SK-N-SH (cell line): Measurements from ENCODE around the gene RPL11.

Source experiments
- MXI1 ChIP-seq: IDR thresholded peaks from 2 replicates; pipeline ENCODE4 v1.6.1; 2012; ENCODE audit warnings: mild to moderate bottlenecking, low read depth, low read length, improper control_type of control experiment
- NRF1 ChIP-seq: IDR thresholded peaks from 2 replicates; pipeline ENCODE4 v1.6.1; 2012; ENCODE audit warnings: low read depth, mild to moderate bottlenecking, low read length
- REST ChIP-seq: IDR thresholded peaks from 2 replicates; pipeline ENCODE4 v1.6.1; 2012; ENCODE audit warnings: mild to moderate bottlenecking, low read depth, low read length, moderate library complexity
- TF ChIP-seq, protein P1 (sequence below): fragments of 200-600 bp; sonication (generic); IDR thresholded peaks from 2 replicates; pipeline ENCODE4 v1.6.1; 2017; ENCODE audit warnings: antibody characterized with exemption, mild to moderate bottlenecking, moderate library complexity

GRCh38 chr1:23719162-23719820 is 27.7 kb downstream of the RPL11 start:
- TF ChIP-seq, protein P1, sequence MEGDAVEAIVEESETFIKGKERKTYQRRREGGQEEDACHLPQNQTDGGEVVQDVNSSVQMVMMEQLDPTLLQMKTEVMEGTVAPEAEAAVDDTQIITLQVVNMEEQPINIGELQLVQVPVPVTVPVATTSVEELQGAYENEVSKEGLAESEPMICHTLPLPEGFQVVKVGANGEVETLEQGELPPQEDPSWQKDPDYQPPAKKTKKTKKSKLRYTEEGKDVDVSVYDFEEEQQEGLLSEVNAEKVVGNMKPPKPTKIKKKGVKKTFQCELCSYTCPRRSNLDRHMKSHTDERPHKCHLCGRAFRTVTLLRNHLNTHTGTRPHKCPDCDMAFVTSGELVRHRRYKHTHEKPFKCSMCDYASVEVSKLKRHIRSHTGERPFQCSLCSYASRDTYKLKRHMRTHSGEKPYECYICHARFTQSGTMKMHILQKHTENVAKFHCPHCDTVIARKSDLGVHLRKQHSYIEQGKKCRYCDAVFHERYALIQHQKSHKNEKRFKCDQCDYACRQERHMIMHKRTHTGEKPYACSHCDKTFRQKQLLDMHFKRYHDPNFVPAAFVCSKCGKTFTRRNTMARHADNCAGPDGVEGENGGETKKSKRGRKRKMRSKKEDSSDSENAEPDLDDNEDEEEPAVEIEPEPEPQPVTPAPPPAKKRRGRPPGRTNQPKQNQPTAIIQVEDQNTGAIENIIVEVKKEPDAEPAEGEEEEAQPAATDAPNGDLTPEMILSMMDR, result no peak
- TF ChIP-seq NRF1 (no peak), MXI1 (no peak), REST (no peak)
